ENCODE results near the gene ROR2. TPM values are rescaled to one million over a fixed set of nuclear protein-coding genes. Genes with fewer than 3 reads are reported as not detected.

Gene ROR2
- total RNA-seq, 4 donors from 2014 or later = 35.6 to 67.6 (median 50.6) TPM

DNA sequence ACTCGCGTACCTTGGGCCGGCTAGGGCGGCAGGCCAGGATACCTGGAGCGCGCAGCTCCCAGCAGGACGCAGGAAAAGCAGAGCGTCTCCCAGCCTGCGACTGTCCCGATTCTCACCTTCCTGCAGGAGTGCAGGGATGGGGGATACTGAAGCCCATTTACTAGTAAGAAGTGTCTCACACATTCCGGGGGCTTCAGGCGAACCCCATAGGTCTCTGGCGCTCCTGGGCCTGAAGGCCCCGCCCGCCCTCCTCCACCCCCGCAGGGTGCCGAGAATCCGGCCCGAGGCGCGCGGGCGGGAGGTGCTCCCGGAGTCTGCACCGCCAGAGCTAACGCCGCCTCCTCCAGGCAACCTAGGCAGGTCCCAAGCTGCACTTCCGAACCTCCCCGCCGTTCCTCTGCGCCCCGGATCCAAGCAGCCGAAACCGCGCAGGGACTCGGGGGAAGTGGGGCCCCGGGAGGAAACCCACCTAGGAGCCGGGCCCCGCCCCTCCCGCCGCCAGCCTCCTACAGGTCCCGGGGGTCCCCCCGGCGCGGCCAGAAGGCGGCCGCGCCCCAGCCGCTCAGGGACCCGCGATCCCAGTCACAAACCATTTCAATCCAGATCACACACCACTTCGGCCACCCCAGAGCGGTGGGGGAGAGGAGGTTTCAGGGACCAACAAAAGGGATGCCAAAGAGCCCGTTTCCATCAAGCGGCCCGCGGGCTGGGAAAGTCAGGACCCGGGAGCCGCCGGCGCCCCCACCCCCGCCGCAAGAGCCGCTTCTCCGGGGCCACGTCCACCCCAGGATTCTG lies 1.2 kb downstream of the ROR2 start:
- Histone ChIP-seq H3K4me1 (peaks cover 0 to 6% of the 10 kb centered on the region in 2 donors), H3K27ac (peak overlapping the region; percentile 89 to 90), H3K9me3 (no peaks in the 10 kb centered on the region), H3K27me3 (no peaks in the 10 kb centered on the region), H3K36me3 (no peaks in the 10 kb centered on the region), H3K4me3 (peak overlapping the region; percentile 66 to 85)
- TF ChIP-seq, protein P1, sequence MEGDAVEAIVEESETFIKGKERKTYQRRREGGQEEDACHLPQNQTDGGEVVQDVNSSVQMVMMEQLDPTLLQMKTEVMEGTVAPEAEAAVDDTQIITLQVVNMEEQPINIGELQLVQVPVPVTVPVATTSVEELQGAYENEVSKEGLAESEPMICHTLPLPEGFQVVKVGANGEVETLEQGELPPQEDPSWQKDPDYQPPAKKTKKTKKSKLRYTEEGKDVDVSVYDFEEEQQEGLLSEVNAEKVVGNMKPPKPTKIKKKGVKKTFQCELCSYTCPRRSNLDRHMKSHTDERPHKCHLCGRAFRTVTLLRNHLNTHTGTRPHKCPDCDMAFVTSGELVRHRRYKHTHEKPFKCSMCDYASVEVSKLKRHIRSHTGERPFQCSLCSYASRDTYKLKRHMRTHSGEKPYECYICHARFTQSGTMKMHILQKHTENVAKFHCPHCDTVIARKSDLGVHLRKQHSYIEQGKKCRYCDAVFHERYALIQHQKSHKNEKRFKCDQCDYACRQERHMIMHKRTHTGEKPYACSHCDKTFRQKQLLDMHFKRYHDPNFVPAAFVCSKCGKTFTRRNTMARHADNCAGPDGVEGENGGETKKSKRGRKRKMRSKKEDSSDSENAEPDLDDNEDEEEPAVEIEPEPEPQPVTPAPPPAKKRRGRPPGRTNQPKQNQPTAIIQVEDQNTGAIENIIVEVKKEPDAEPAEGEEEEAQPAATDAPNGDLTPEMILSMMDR (IDR thresholded peaks at IDR 0.05) = peak in 3 of 4 experiments; percentile 20 to 65 (median 63)
- peak in 1 of 2 donors; percentile 45 for TF ChIP-seq POLR2A (IDR thresholded peaks at IDR 0.05)
- DNase-seq = peak; percentile 73 to 74
- intact Hi-C loops (cut with DNase I; ENCODE audit: low total_unique reads) = loop anchor here (5.0 to 10.0 kb wide), 2 partner anchors 54 to 171 kb away; no protein-coding TSS in a partner anchor

DNA sequence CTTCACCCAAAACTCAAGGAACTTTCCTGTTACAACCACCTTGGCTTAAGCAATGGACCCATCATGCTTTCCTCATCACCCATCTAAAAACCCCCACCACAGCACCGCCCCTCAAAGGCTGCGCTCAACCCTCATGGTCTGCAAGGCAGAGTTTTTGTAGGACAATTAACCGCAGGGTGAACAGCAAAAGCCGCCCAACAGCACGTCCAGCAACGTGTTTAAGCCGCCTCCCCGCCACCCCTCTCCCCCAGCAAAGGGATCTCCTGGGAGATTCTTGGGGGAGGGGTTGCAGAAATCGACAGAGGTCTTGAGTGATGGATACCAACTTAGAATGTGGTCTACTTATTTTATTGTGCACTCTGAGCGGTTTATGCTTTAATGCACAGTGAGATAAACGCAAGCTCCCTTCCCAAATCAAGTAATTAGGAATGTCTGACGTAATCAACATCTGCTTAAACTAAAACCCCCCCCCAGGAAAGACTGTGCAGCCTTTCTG lies 1.9 kb downstream of the ROR2 start:
- intact Hi-C loops (cut with DNase I; ENCODE audit: low total_unique reads) = loop anchor here (5.0 to 10.0 kb wide), 2 partner anchors 53 to 171 kb away; no protein-coding TSS in a partner anchor
- peak overlapping the region; percentile 66 to 85 for H3K4me3 ChIP-seq
- H3K4me1 ChIP-seq = peaks cover 0 to 6% of the 10 kb centered on the region in 2 donors
- no peaks in the 10 kb centered on the region for H3K9me3 ChIP-seq
- no peaks in the 10 kb centered on the region for H3K27me3 ChIP-seq
- H3K36me3 ChIP-seq = no peaks in the 10 kb centered on the region
- H3K27ac ChIP-seq = peak overlapping the region; percentile 89 to 90
- TF ChIP-seq POLR2A (IDR thresholded peaks at IDR 0.05) = no peak
- TF ChIP-seq, protein P1 (IDR thresholded peaks at IDR 0.05) = no peak
- DNase-seq = no peak

DNA sequence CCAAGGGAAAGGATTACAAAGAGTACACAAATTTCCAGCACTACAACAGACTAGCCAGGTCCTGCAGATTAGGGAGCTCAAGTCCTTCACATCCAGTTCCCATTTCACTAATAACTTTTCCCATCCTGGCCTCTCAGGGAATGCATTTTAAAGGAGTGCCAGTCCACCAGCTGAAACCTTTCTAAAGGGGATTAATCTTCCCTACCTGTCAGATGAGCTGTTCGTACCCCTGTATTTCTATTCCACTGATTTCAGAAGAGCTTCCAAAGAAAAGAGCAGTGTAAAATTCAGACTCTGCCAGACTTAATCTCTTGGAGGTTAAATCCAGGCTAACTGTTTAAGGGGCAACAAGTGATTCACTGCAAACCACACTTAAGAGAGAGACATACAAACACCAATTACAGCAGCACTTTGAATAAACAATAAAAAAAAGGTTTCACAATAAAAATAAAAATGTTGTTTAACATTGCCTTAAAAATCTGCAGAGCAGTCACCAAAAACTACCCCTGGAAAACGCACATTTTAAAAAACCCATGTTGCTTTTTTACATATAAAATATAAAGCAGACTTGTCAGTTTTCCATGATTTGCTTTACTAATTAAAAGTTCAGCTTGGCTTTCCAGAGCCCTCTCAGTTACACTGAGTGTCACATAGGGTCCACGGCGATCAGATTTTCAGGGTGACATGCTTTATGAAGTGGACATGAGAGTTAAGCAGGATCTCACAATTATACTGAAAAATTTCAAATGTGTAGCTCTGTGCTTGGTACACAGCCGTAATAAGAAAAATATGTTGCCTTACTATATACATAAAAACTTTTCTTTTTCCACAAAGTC lies 3.2 kb downstream of the ROR2 start:
- Histone ChIP-seq H3K4me3 (no peak overlapping the region), H3K27me3 (no peaks in the 10 kb centered on the region), H3K27ac (peak overlapping the region; percentile 89 to 90), H3K9me3 (no peaks in the 10 kb centered on the region), H3K4me1 (peaks cover 0 to 6% of the 10 kb centered on the region in 2 donors), H3K36me3 (no peaks in the 10 kb centered on the region)
- intact Hi-C loops (cut with DNase I; ENCODE audit: low total_unique reads) = loop anchor here (5.0 to 10.0 kb wide), 2 partner anchors 52 to 170 kb away; no protein-coding TSS in a partner anchor
- TF ChIP-seq POLR2A (IDR thresholded peaks at IDR 0.05) = no peak
- no peak for DNase-seq

DNA sequence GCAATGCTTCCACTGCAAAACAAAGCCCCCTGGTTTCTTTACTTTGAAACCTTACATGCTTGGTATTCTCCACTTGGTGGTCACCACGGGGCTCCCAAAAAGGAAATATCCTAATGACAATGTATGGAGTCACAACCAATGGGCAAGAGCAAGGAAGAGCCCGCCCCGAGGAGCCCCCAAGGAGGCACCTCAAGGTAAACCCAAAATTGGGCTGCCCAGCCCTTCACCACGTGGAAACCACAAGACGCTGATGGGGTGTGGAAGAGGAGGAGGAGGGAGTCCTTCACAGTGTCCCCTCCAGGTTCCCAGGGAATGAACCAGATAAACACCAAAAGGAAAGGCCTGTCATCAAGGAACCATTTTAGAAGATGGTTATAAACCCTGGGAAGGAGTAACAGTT lies 3.8 kb downstream of the ROR2 start:
- no peak for TF ChIP-seq POLR2A (IDR thresholded peaks at IDR 0.05)
- TF ChIP-seq, protein P1 (IDR thresholded peaks at IDR 0.05) = no peak
- intact Hi-C loops (cut with DNase I; ENCODE audit: low total_unique reads) = loop anchor here (5.0 to 10.0 kb wide), 2 partner anchors 51 to 169 kb away; no protein-coding TSS in a partner anchor
- DNase-seq = no peak
- Histone ChIP-seq H3K36me3 (no peaks in the 10 kb centered on the region), H3K27ac (peak overlapping the region; percentile 89 to 90), H3K4me3 (no peak overlapping the region), H3K9me3 (no peaks in the 10 kb centered on the region), H3K4me1 (peaks cover 0 to 6% of the 10 kb centered on the region in 2 donors), H3K27me3 (no peaks in the 10 kb centered on the region)

Measured in uterus (tissue), 4 donors.